Breast epithelium (tissue), 3 donors: ENCODE measurements around the gene HIVEP2.
"Not testable (repeated sequence)": the region's sequence is repeated elsewhere in the genome, so short reads cannot be mapped to it uniquely, and the experiment has no call there.

ENCODE experiments used
- CTCF ChIP-seq, 3 donors: fragments of 450-650 bp; IDR thresholded peaks; one replicate each; pipeline ENCODE4 v1.5.1; 2016 to 2017; ENCODE audit warnings: antibody characterized with exemption in 3 of 3, mild to moderate bottlenecking in 3 of 3, moderate library complexity in 3 of 3
- POLR2A ChIP-seq: fragments of 450-650 bp; IDR thresholded peaks from one replicate; pipeline ENCODE4 v1.6.1; 2016; ENCODE audit warnings: antibody characterized with exemption, mild to moderate bottlenecking, moderate library complexity

- TF ChIP-seq CTCF (IDR thresholded peaks at IDR 0.05); POLR2A: not testable (repeated sequence)
Measured at GRCh38 chr6:142970941-142971340, 26.0 kb upstream of the HIVEP2 start.
